ENCODE measurements around the gene NOXA1. TPM values are rescaled to one million over a fixed set of nuclear protein-coding genes. Genes with fewer than 3 reads are reported as not detected.
"Not testable (repeated sequence)": the region's sequence is repeated elsewhere in the genome, so short reads cannot be mapped to it uniquely, and the experiment has no call there.

NOXA1 gene
- total RNA-seq, 1 donor from 2014 or later: 16.3 TPM

DNA sequence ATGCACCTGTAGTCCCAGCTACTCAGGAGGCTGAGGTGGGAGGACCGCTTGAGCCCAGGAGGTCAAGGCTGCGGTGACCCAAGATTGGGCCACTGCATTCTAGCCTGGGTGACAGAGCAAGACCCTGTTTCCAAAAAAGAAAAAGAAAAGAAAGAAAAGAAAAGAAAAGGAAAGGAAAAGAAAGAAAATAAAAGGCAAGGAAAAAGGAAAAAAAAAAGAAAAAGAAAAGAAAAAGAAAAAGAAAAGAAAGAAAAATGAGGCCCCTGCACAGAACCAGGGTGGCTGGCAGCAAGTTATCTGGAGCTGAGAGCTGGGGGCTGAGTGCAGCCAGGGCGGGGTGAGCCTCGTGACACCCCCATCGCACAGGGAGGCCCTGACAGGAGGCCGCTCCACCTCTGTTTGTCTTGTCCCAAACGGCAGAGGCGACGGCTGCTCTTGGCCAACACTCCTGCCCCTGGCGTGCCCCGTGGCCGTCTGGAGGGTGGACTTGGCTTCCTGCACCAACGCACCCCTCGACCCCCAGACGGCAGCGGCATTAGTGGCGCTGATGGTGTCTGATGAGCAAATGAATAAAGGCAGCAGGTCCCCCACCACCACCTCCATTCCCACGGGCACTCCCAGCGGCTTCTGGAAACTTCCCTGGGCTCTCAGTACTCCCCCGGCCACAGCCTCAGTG lies 17.0 kb upstream of the NOXA1 start:
- TF ChIP-seq, protein P1, sequence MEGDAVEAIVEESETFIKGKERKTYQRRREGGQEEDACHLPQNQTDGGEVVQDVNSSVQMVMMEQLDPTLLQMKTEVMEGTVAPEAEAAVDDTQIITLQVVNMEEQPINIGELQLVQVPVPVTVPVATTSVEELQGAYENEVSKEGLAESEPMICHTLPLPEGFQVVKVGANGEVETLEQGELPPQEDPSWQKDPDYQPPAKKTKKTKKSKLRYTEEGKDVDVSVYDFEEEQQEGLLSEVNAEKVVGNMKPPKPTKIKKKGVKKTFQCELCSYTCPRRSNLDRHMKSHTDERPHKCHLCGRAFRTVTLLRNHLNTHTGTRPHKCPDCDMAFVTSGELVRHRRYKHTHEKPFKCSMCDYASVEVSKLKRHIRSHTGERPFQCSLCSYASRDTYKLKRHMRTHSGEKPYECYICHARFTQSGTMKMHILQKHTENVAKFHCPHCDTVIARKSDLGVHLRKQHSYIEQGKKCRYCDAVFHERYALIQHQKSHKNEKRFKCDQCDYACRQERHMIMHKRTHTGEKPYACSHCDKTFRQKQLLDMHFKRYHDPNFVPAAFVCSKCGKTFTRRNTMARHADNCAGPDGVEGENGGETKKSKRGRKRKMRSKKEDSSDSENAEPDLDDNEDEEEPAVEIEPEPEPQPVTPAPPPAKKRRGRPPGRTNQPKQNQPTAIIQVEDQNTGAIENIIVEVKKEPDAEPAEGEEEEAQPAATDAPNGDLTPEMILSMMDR (IDR thresholded peaks at IDR 0.05; ENCODE audit: unreplicated experiment): no peak
- no peak for DNase-seq (ENCODE audit: low spot score, unreplicated experiment)
- H3K4me3 Mint-ChIP-seq (ENCODE audit: low read depth): peak overlapping the region; percentile 55
- peaks cover 4% of the 10 kb centered on the region for H3K9me3 Mint-ChIP-seq (ENCODE audit: low read depth)
- peaks cover 9% of the 10 kb centered on the region for H3K36me3 Mint-ChIP-seq (ENCODE audit: insufficient read depth)
- no peak overlapping the region for H3K27ac Mint-ChIP-seq
- H3K27me3 Mint-ChIP-seq: no peaks in the 10 kb centered on the region
- H3K4me1 Mint-ChIP-seq (ENCODE audit: low read depth): no peaks in the 10 kb centered on the region

DNA sequence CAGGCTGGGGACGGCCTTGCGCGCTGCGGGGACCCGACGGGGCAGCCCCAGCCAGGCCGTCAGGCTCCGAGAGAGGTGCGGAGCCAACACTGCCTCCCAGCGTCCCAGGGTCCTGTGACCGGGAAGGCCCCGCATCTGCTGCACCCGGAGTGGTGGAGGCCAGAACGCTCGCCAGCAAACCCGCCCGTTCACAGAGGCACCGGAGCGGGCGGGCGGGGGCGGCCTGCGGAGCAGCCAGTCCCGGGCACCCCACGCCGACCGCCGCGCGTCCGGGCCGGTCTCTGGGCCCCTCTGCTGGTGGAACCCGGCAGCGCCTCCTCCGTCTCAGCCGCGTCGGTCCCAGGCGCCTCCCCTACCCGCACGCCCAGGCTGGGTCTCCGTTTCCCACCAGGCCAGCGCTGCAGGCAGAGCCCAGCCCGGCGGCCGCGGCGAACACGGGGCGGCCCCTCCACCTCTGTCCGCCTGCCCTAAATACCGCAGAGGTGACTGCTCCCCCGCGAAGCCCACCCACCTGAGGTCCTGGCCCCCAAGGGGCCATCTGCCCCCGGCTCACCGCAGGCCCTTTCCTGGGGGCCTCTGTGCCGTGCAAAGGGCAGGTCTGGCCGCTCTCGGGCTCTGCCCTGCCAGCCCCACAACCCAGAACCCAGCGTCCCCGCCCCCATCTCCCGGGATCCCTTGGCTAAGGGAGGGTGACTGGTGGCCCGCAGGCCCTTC lies 16.2 kb upstream of the NOXA1 start:
- no peaks in the 10 kb centered on the region for H3K4me1 Mint-ChIP-seq (ENCODE audit: low read depth)
- no peak overlapping the region for H3K27ac Mint-ChIP-seq
- TF ChIP-seq, protein P1 (IDR thresholded peaks at IDR 0.05; ENCODE audit: unreplicated experiment): peak; percentile 81
- peaks cover 4% of the 10 kb centered on the region for H3K9me3 Mint-ChIP-seq (ENCODE audit: low read depth)
- no peak overlapping the region for H3K4me3 Mint-ChIP-seq (ENCODE audit: low read depth)
- DNase-seq (ENCODE audit: low spot score, unreplicated experiment): peak; percentile 81
- peaks cover 7% of the 10 kb centered on the region for H3K36me3 Mint-ChIP-seq (ENCODE audit: insufficient read depth)
- no peaks in the 10 kb centered on the region for H3K27me3 Mint-ChIP-seq

- Mint-ChIP-seq H3K4me1 (ENCODE audit: low read depth) (no peaks in the 10 kb centered on the region), H3K27ac (no peak overlapping the region), H3K27me3 (no peaks in the 10 kb centered on the region), H3K9me3 (ENCODE audit: low read depth) (no peaks in the 10 kb centered on the region), H3K4me3 (ENCODE audit: low read depth) (no peak overlapping the region), H3K36me3 (ENCODE audit: insufficient read depth) (no peaks in the 10 kb centered on the region)
- TF ChIP-seq, protein P1 (IDR thresholded peaks at IDR 0.05; ENCODE audit: unreplicated experiment): no peak
- DNase-seq (ENCODE audit: low spot score, unreplicated experiment): no peak
Observed at GRCh38 chr9:137407590-137408300, 15.4 kb upstream of the NOXA1 start.

- DNase-seq (ENCODE audit: low spot score, unreplicated experiment): no peak
- Mint-ChIP-seq H3K27ac (no peak overlapping the region), H3K4me3 (ENCODE audit: low read depth) (no peak overlapping the region), H3K36me3 (ENCODE audit: insufficient read depth) (no peaks in the 10 kb centered on the region), H3K9me3 (ENCODE audit: low read depth) (no peaks in the 10 kb centered on the region), H3K27me3 (no peaks in the 10 kb centered on the region), H3K4me1 (ENCODE audit: low read depth) (no peaks in the 10 kb centered on the region)
- TF ChIP-seq, protein P1 (IDR thresholded peaks at IDR 0.05; ENCODE audit: unreplicated experiment): no peak
Observed at GRCh38 chr9:137408651-137409405, 14.4 kb upstream of the NOXA1 start.

DNA sequence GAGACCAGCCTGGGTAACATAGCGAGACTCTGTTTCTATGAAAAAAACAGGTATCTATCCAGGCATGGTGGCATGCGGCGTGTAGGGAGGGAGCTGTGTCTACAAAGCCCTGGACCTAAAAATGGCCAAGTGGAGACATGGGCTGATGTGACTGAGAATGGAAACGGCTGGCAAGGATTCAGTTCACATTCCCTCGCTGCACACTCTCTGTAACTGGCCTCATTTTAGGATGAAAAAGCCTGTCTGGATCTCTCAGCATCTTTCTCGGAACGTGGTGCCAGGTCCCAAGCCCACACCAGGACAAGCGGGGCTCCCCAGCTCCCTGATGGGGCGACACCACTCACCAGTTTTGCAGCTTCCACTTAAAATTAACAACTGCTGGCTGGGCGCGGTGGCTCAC lies 13.7 kb upstream of the NOXA1 start:
- peaks cover 4% of the 10 kb centered on the region for H3K36me3 Mint-ChIP-seq (ENCODE audit: insufficient read depth)
- no peaks in the 10 kb centered on the region for H3K9me3 Mint-ChIP-seq (ENCODE audit: low read depth)
- TF ChIP-seq, protein P1 (IDR thresholded peaks at IDR 0.05; ENCODE audit: unreplicated experiment): no peak
- H3K4me3 Mint-ChIP-seq (ENCODE audit: low read depth): no peak overlapping the region
- no peak for DNase-seq (ENCODE audit: low spot score, unreplicated experiment)
- H3K27me3 Mint-ChIP-seq: no peaks in the 10 kb centered on the region
- H3K27ac Mint-ChIP-seq: no peak overlapping the region
- H3K4me1 Mint-ChIP-seq (ENCODE audit: low read depth): no peaks in the 10 kb centered on the region

DNA sequence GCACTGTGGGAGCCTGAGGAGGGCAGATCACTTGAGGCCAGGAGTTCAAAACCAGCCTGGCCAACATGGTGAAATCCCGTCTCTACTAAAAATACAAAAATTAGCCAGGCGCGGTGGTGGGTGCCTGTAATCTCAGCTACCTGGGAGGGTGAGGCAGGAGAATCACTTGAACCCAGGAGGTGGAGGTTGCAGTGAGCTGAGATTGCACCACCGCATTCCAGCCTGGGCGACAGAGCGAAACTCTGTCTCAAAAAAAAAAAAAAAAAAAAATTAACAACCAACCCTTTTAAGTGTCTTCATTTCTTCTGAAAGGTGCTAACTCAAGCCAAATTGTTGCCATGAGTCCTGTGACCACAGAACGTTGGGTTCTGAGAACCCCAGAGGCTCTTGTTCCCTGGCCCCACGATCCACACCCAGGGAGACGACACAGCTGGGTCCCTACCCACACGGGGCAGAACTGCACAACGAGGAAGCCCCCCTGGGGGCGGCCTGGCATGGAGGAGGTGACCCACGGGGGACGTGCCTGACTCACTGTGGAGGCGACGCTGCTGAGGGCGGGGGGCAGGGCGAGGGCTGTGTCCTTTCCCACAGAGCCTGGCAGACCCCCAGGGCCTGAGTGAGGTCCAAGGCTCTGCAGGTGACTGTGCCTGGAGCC lies 12.8 kb upstream of the NOXA1 start:
- H3K4me1 Mint-ChIP-seq (ENCODE audit: low read depth); DNase-seq (ENCODE audit: low spot score, unreplicated experiment); H3K4me3 Mint-ChIP-seq (ENCODE audit: low read depth); H3K27ac Mint-ChIP-seq; H3K36me3 Mint-ChIP-seq (ENCODE audit: insufficient read depth); H3K9me3 Mint-ChIP-seq (ENCODE audit: low read depth); H3K27me3 Mint-ChIP-seq: not testable (repeated sequence)

Measured in progenitor cell of endocrine pancreas (in vitro differentiated cells).